ENCODE results near the gene CNGA4. TPM values are rescaled to one million over a fixed set of nuclear protein-coding genes. Genes with fewer than 3 reads are reported as not detected.

Gene CNGA4
- total and polyA plus RNA-seq, 2 of the 4 experiments (the other 2 are of a cell fraction), result under 0.01 to 0.12 TPM

DNA sequence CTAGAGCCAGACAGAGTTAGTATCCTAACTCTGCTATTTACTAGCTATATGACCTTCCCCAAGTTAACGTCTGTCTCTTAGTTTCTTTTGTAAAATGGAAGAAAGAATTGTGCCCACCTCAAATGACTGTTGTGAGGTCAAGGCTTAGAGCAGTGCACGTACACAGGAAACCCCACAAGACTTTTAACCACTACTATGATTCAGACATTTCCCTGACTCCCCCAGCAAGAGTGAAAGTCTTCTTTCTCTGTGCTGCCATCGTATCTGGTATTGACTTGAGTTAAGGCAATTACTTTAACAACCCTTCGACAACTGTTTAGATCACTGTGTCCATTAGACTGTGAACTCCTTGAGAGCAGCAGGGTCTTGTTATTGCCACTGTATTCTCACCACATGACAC lies 42.5 kb upstream of the CNGA4 start:
- Histone ChIP-seq H3K9me3 (ENCODE audit: control insufficient read depth, insufficient read depth, low read length) (no peaks in the 10 kb centered on the region), H3K27ac (ENCODE audit: insufficient read depth, low read length) (no peak overlapping the region), H4K8ac (ENCODE audit: low read depth in 2 of 2, low read length in 2 of 2) (no peak overlapping the region), H4K20me1 (ENCODE audit: insufficient read depth, low read length) (no peaks in the 10 kb centered on the region), H3K79me1 (ENCODE audit: low read depth in 1 of 2, low read length in 2 of 2) (no peaks in the 10 kb centered on the region), H3K9ac (ENCODE audit: low read depth, low read length) (no peak overlapping the region), H2BK20ac (ENCODE audit: low read depth, low read length) (no peak overlapping the region), H2BK5ac (ENCODE audit: low read depth, low read length, poor library complexity, severe bottlenecking) (no peak overlapping the region), H2BK120ac (ENCODE audit: low read depth, low read length) (no peak overlapping the region), H4K5ac (ENCODE audit: low read depth, low read length) (no peak overlapping the region), H3K36me3 (ENCODE audit: control insufficient read depth, insufficient read depth, low read length) (no peaks in the 10 kb centered on the region), H3K56ac (ENCODE audit: extremely low read depth, insufficient read depth, low read length) (no peak overlapping the region), H3K23ac (ENCODE audit: low read depth, low read length) (no peak overlapping the region), H3K18ac (ENCODE audit: low read depth, low read length) (no peak overlapping the region), H3K4ac (ENCODE audit: low read depth, low read length) (no peak overlapping the region), H2AK9ac (replicated peaks; ENCODE audit: low read depth, low read length, poor library complexity) (no peak overlapping the region), H3K4me2 (ENCODE audit: low read depth, low read length) (no peak overlapping the region), H3K9me1 (ENCODE audit: insufficient read depth, low read length) (no peaks in the 10 kb centered on the region), H4K91ac (ENCODE audit: insufficient read depth, low read depth, low read length) (no peak overlapping the region), H2AK5ac (ENCODE audit: low read depth, low read length) (no peak overlapping the region), H2BK15ac (ENCODE audit: low read depth, low read length) (no peak overlapping the region), H3K14ac (replicated peaks; ENCODE audit: low read depth, low read length) (no peak overlapping the region), H3K4me1 (ENCODE audit: control insufficient read depth, insufficient read depth, low read length) (peaks cover 2% of the 10 kb centered on the region; the same call in 1 of the 2 replicates), H3K27me3 (ENCODE audit: control insufficient read depth, insufficient read depth, low read length) (peaks cover 1% of the 10 kb centered on the region; the same call in 1 of the 2 replicates), H3K4me3 (ENCODE audit: insufficient read depth, low read depth, low read length) (no peak overlapping the region), H2AFZ (replicated peaks; ENCODE audit: low read length, poor library complexity) (no peak overlapping the region)
- dilution Hi-C loops (cut with HindIII; ENCODE audit: low sequenced_read_pairs, unreplicated experiment), result no loop called here
- WGBS, 2 experiments (ENCODE audit: extremely low coverage in 2 of 2, insufficient read length in 1 of 2), result 71% methylated on average over 1 of the region's 4 CpGs; no CpG with 5 or more reads in 1 of the 2 experiments
- in situ Hi-C loops (cut with MboI; ENCODE audit: low sequenced_read_pairs), result no loop called here
- ChIA-PET POLR2A (ENCODE audit: unreplicated experiment) (no interaction called here), CTCF (interaction anchor here (0.6 to 1.5 kb wide), 2 partner anchors 19 to 313 kb away, joined by 3 to 4 read pairs; no protein-coding TSS in a partner anchor)
- intact Hi-C loops (cut with micrococcal nuclease), result no loop called here
- ATAC-seq (ENCODE audit: low read depth), result no peak
- DNase-seq, result no peak
- TF ChIP-seq POLR2A (IDR thresholded peaks at IDR 0.05; ENCODE audit: low read depth, low read length) (no peak), FOS (IDR thresholded peaks at IDR 0.05; ENCODE audit: low read depth, low read length) (no peak), CHD1 (IDR thresholded peaks at IDR 0.05; ENCODE audit: low read depth, low read length) (no peak), RFX5 (IDR thresholded peaks at IDR 0.05; ENCODE audit: low read depth, low read length) (no peak), MAZ (IDR thresholded peaks at IDR 0.05; ENCODE audit: borderline replicate concordance, low read depth, low read length) (no peak), RAD21 (IDR thresholded peaks at IDR 0.05; ENCODE audit: low read length) (no peak), RCOR1 (IDR thresholded peaks at IDR 0.05; ENCODE audit: insufficient replicate concordance, low read length) (no peak), BHLHE40 (IDR thresholded peaks at IDR 0.05; ENCODE audit: low read depth, low read length) (no peak), MXI1 (IDR thresholded peaks at IDR 0.05; ENCODE audit: borderline replicate concordance, low read depth, low read length) (no peak), NFE2L2 (IDR thresholded peaks at IDR 0.05; ENCODE audit: low read depth, low read length) (no peak), CEBPB (IDR thresholded peaks at IDR 0.05; ENCODE audit: low read depth, low read length) (no peak), MAFK (IDR thresholded peaks at IDR 0.05; ENCODE audit: low read depth, low read length) (no peak), SMC3 (IDR thresholded peaks at IDR 0.05; ENCODE audit: low read depth, low read length) (no peak)
- TF ChIP-seq, protein P1, sequence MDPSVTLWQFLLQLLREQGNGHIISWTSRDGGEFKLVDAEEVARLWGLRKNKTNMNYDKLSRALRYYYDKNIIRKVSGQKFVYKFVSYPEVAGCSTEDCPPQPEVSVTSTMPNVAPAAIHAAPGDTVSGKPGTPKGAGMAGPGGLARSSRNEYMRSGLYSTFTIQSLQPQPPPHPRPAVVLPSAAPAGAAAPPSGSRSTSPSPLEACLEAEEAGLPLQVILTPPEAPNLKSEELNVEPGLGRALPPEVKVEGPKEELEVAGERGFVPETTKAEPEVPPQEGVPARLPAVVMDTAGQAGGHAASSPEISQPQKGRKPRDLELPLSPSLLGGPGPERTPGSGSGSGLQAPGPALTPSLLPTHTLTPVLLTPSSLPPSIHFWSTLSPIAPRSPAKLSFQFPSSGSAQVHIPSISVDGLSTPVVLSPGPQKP (IDR thresholded peaks at IDR 0.05; ENCODE audit: borderline replicate concordance, low read depth, low read length), result no peak
- TF ChIP-seq, protein P2, sequence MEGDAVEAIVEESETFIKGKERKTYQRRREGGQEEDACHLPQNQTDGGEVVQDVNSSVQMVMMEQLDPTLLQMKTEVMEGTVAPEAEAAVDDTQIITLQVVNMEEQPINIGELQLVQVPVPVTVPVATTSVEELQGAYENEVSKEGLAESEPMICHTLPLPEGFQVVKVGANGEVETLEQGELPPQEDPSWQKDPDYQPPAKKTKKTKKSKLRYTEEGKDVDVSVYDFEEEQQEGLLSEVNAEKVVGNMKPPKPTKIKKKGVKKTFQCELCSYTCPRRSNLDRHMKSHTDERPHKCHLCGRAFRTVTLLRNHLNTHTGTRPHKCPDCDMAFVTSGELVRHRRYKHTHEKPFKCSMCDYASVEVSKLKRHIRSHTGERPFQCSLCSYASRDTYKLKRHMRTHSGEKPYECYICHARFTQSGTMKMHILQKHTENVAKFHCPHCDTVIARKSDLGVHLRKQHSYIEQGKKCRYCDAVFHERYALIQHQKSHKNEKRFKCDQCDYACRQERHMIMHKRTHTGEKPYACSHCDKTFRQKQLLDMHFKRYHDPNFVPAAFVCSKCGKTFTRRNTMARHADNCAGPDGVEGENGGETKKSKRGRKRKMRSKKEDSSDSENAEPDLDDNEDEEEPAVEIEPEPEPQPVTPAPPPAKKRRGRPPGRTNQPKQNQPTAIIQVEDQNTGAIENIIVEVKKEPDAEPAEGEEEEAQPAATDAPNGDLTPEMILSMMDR (conservative IDR thresholded peaks at IDR 0.05; ENCODE audit: low read depth, low read length), result no peak
- TF ChIP-seq, protein P3, sequence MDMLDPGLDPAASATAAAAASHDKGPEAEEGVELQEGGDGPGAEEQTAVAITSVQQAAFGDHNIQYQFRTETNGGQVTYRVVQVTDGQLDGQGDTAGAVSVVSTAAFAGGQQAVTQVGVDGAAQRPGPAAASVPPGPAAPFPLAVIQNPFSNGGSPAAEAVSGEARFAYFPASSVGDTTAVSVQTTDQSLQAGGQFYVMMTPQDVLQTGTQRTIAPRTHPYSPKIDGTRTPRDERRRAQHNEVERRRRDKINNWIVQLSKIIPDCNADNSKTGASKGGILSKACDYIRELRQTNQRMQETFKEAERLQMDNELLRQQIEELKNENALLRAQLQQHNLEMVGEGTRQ (IDR thresholded peaks at IDR 0.05; ENCODE audit: low read depth, low read length), result no peak
- no TSS peak for BruUV-seq (replicated peaks)
